Karpas-422 (cell line): ENCODE measurements around the gene RIT2. TPM values are rescaled to one million over a fixed set of nuclear protein-coding genes. Genes with fewer than 3 reads are reported as not detected.

Source experiments
- DNase-seq: peaks from one replicate; pipeline ENCODE4 v3.0.0-alpha.2; 2015
- H2AFZ ChIP-seq: fragments of 200-600 bp; sonication (generic); 2 replicates; pipeline ENCODE4 v1.6.1; 2014; ENCODE audit warnings: antibody characterized with exemption, low read length, mixed read lengths
- H3K27ac ChIP-seq: fragments of 200-600 bp; sonication (generic); 2 replicates; pipeline ENCODE4 v1.5.1; 2014; ENCODE audit warnings: mild to moderate bottlenecking, low read length, moderate library complexity
- H3K27me3 ChIP-seq: fragments of 200-600 bp; sonication (generic); 2 replicates; pipeline ENCODE4 v1.6.1; 2014; ENCODE audit warnings: low read length, mixed read lengths
- H3K36me3 ChIP-seq: fragments of 200-600 bp; sonication (generic); 2 replicates; pipeline ENCODE4 v1.6.1; 2014; ENCODE audit warnings: low read length, mixed read lengths; ENCODE audit not compliant: insufficient read depth
- H3K4me1 ChIP-seq: fragments of 200-600 bp; sonication (generic); 2 replicates; pipeline ENCODE4 v1.6.1; 2014; ENCODE audit warnings: mild to moderate bottlenecking, low read length, mixed read lengths
- H3K4me2 ChIP-seq: fragments of 200-600 bp; sonication (generic); 2 replicates; pipeline ENCODE4 v1.6.1; 2014; ENCODE audit warnings: low read length, low read depth, mild to moderate bottlenecking; ENCODE audit not compliant: poor library complexity, severe bottlenecking
- H3K4me3 ChIP-seq: fragments of 200-600 bp; sonication (generic); 2 replicates; pipeline ENCODE4 v1.5.1; 2014; ENCODE audit warnings: mild to moderate bottlenecking, antibody characterized with exemption, low read length, mixed read lengths
- H3K79me2 ChIP-seq: fragments of 200-600 bp; sonication (generic); 2 replicates; pipeline ENCODE4 v1.6.1; 2014; ENCODE audit warnings: mild to moderate bottlenecking, low read length, mixed read lengths
- H3K9ac ChIP-seq: fragments of 200-600 bp; sonication (generic); 2 replicates; pipeline ENCODE4 v1.6.0; 2014; ENCODE audit warnings: low read length
- H3K9me2 ChIP-seq: fragments of 200-600 bp; sonication (generic), shearing (Covaris generic); replicated peaks from 2 replicates; pipeline ENCODE4 v1.6.0; 2014; ENCODE audit warnings: mild to moderate bottlenecking, low read length, moderate library complexity; ENCODE audit not compliant: insufficient read depth
- H3K9me3 ChIP-seq: fragments of 300-700, 200-600 bp; sonication (generic); 2 replicates; pipeline ENCODE4 v1.6.1; 2014; ENCODE audit warnings: low read length, mixed read lengths
- H4K20me1 ChIP-seq: fragments of 200-600 bp; sonication (generic); 2 replicates; pipeline ENCODE4 v1.6.1; 2014; ENCODE audit warnings: mild to moderate bottlenecking, antibody characterized with exemption, low read length, low read depth; ENCODE audit not compliant: insufficient read depth
- total RNA-seq: library from RNA; depleted of rRNA; stranded (reverse); fragments of >200 nt; shearing (Covaris generic); gene quantifications from 2 replicates; pipeline ENCODE4 v1.2.3, GENCODE V29; 2014; ENCODE audit warnings: low replicate concordance

The RIT2 gene
- total RNA-seq, 1 experiment from 2014 or later: not detected

DNA sequence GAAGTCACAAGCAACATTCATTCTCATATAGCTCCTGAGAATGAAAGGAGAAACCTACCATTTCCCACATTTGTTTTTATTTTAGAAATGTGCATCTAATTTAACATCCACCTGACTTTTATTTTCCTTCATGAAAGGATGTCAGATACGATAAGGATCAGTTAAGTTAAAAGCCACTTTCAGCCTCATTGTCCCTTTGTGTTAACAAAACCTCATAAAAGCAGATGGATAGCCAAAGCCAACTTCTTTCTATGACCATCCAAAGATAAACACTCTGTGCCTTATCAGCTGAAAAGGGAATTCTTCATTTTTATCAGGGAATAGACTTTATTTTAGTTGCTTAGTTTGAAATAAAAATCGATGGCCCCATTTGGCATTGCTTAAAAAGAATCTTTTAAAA lies 25.7 kb upstream of the RIT2 start:
- peaks cover 3% of the 10 kb centered on the region; the same call in 1 of the 2 replicates for H3K9me3 ChIP-seq
- no peaks in the 10 kb centered on the region for H3K79me2 ChIP-seq
- H3K4me3 ChIP-seq: no peak overlapping the region

DNA sequence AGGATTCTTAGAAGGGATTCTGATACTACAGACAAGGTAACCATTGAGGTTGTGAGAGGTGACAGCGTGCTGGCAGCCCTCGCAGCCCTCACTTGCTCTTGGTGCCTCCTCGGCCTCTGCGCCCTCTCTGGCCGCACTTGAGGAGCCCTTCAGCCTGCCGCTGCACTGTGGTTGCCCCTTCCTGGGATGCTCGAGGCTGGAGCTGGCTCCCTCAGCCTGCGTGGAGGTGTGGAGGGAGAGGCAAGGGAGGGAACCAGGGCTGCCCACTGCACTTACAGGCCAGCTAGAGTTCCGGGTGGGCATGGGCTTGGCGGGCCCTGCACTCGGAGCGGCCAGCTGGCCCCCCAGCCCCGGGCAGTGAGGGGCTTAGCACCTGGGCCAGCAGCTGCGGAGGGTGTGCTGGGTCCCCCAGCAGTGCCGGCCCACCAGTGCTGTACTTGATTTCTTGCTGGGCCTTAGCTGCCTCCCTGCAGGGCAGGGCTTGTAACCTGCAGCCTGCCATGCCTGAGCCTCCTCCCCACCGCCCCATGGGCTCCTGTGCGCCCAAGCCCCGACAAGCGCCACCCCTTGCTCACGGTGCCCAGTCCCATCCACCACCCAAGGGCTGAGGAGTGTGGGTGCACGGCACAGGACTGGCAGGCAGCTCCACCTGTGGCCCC lies 23.9 kb upstream of the RIT2 start:
- Histone ChIP-seq H3K79me2 (no peaks in the 10 kb centered on the region), H3K4me3 (no peak overlapping the region), H3K9me2 (no peaks in the 10 kb centered on the region), H3K9me3 (0 out of 2 replicates have a peak, but pooled peaks cover 3% of the 10 kb centered on the region), H4K20me1 (no peaks in the 10 kb centered on the region), H3K4me2 (no peak overlapping the region), H3K4me1 (no peaks in the 10 kb centered on the region), H3K36me3 (no peaks in the 10 kb centered on the region), H3K9ac (no peak overlapping the region), H3K27me3 (no peaks in the 10 kb centered on the region), H2AFZ (no peak overlapping the region), H3K27ac (no peak overlapping the region)
- DNase-seq: no peak

More for the DNA sequence above, 25.7 kb upstream of the RIT2 start:
- H3K36me3 ChIP-seq: no peaks in the 10 kb centered on the region
- H4K20me1 ChIP-seq: no peaks in the 10 kb centered on the region
- no peak overlapping the region for H3K27ac ChIP-seq
- no peak overlapping the region for H2AFZ ChIP-seq
- H3K4me1 ChIP-seq: no peaks in the 10 kb centered on the region
- H3K9me2 ChIP-seq: no peaks in the 10 kb centered on the region
- DNase-seq: no peak
- H3K4me2 ChIP-seq: no peak overlapping the region
- H3K9ac ChIP-seq: no peak overlapping the region
- H3K27me3 ChIP-seq: no peaks in the 10 kb centered on the region

DNA sequence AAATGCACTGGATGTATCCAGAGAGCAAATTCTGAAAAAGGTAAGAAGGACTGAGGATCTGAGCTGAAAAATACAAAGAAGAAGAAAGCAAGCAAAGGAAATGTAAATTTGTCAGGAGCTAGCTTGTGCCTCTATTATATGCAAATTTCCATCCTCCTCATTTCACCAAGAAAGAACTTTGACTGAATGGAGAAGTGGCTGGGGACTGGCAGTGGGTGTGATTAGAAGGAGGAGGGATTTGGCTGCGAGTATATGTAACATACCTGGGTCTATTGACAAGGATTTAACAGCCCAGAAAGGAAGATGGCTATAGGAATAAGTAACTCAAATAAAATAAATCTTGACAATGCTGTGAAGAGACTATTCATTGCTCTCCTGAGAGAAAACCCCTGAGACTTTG lies 19.4 kb upstream of the RIT2 start:
- H3K36me3 ChIP-seq: no peaks in the 10 kb centered on the region
- H4K20me1 ChIP-seq: no peaks in the 10 kb centered on the region
- 0 out of 2 replicates have a peak, but pooled peaks cover 3% of the 10 kb centered on the region for H3K9me3 ChIP-seq
- no peaks in the 10 kb centered on the region for H3K9me2 ChIP-seq
- H3K79me2 ChIP-seq: no peaks in the 10 kb centered on the region
- H3K4me1 ChIP-seq: no peaks in the 10 kb centered on the region
- H2AFZ ChIP-seq: no peak overlapping the region
- H3K27me3 ChIP-seq: no peaks in the 10 kb centered on the region
- no peak overlapping the region for H3K4me2 ChIP-seq
- DNase-seq: no peak
- no peak overlapping the region for H3K9ac ChIP-seq
- no peak overlapping the region for H3K27ac ChIP-seq
- H3K4me3 ChIP-seq: no peak overlapping the region

DNA sequence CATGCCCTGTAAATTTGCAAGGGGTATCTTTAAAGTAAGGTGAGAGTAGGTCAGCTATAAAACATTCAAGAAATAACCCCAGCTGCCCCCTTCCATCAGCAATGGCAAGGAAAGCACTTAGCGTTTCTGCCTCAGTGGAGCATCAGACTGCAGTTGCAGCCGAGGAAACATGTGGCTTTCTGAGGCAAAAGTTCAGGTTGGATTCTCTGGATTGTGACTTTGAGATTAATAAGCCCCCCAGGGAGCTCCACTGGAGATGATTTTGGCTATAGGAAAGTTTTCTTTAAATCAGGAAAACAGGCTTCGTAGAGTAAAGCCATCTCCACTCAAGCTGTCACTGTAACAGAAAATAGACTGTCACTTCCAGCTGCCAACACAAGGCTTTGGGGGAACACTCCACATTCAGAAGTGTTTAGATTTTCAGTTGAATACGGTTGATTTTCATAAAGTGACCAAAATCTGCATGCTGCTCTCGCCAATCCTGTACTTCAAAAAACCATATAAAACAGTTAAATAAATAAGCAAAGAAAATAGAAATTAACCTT lies 15.3 kb upstream of the RIT2 start:
- Histone ChIP-seq H3K36me3 (no peaks in the 10 kb centered on the region), H3K27me3 (no peaks in the 10 kb centered on the region), H2AFZ (no peak overlapping the region), H3K27ac (no peak overlapping the region), H4K20me1 (no peaks in the 10 kb centered on the region), H3K4me1 (no peaks in the 10 kb centered on the region), H3K4me2 (no peak overlapping the region), H3K79me2 (no peaks in the 10 kb centered on the region), H3K4me3 (no peak overlapping the region), H3K9me3 (no peaks in the 10 kb centered on the region), H3K9me2 (no peaks in the 10 kb centered on the region), H3K9ac (no peak overlapping the region)
- DNase-seq: no peak

DNA sequence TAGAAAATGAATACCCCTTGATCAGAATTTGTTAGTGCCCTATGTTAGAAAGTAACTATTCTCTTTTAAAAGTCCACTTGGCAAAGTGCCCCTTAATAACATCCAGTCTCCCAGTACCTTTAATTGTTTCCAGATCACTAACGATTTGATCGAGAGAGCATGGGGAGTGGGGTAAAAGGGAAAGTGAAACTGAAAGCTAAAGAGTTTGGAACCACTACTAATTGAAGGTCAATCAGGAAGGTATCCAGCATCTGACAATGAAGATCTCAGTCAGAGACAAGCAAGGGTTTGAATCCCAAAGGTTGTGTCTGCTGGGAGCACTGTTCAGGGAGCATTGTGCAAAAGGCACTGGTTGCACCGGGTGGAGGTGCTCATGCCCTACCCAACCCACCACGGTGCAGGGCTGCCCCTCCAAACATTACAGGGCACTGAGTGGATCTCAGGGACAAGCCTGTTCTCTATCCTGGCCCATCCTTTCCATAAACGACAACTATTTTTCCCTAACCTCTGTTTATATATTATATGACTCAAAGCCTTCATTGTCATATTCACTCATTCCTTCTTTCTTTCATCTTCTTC lies 14.6 kb upstream of the RIT2 start:
- no peaks in the 10 kb centered on the region for H3K36me3 ChIP-seq
- H3K4me1 ChIP-seq: no peaks in the 10 kb centered on the region
- H3K27me3 ChIP-seq: no peaks in the 10 kb centered on the region
- H3K9me3 ChIP-seq: no peaks in the 10 kb centered on the region
- no peak overlapping the region for H3K9ac ChIP-seq
- H3K4me3 ChIP-seq: no peak overlapping the region
- no peak overlapping the region for H3K27ac ChIP-seq
- H3K9me2 ChIP-seq: no peaks in the 10 kb centered on the region
- no peak overlapping the region for H3K4me2 ChIP-seq
- H2AFZ ChIP-seq: no peak overlapping the region
- no peak for DNase-seq
- no peaks in the 10 kb centered on the region for H3K79me2 ChIP-seq
- no peaks in the 10 kb centered on the region for H4K20me1 ChIP-seq

DNA sequence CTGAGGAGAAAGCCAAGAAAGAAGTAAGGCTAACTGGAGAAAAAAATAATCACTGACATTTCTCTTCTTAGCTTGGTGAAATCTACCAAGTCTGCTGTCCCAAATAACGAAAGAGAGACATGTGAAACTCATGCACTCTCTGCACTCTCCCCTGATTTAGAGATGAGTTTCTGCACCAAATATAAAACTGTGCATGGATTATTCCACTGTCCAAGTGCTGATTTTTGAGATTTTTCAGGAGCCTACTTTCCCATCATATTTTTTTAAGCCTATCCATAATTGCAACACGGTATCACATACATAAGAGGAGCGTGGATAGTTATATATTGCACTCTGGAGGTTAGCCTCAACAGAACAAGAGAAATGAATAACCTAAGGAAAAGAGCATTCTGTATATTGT lies 10.0 kb upstream of the RIT2 start:
- H3K9me2 ChIP-seq: no peaks in the 10 kb centered on the region
- no peak overlapping the region for H2AFZ ChIP-seq
- no peak overlapping the region for H3K4me3 ChIP-seq
- H3K9me3 ChIP-seq: peaks cover 1% of the 10 kb centered on the region; the same call in 1 of the 2 replicates
- H3K79me2 ChIP-seq: no peaks in the 10 kb centered on the region
- H3K36me3 ChIP-seq: no peaks in the 10 kb centered on the region
- H3K9ac ChIP-seq: no peak overlapping the region
- H3K27me3 ChIP-seq: no peaks in the 10 kb centered on the region
- no peaks in the 10 kb centered on the region for H4K20me1 ChIP-seq
- H3K4me2 ChIP-seq: no peak overlapping the region
- no peak for DNase-seq
- H3K4me1 ChIP-seq: no peaks in the 10 kb centered on the region
- H3K27ac ChIP-seq: no peak overlapping the region

DNA sequence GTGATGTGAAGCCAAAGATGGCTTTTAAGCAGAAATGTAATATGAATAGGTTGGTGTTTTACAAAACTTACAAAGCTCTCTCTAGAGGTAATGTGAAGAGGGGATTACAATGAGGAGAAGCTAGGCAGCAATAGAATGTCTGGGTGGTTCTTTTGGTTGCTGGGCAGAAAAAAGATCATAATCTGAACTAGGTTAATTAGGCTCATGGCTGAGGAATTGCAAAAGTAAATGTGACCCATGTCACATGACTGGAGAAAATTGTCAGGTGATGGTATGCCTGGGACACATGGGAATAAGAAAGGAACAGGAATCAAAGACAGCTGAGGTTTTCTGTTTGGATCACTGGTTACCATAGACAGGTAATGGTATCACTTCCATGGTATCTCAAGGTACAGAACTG lies 7.5 kb upstream of the RIT2 start:
- Histone ChIP-seq H4K20me1 (no peaks in the 10 kb centered on the region), H3K4me3 (no peak overlapping the region), H3K9me2 (no peaks in the 10 kb centered on the region), H3K79me2 (no peaks in the 10 kb centered on the region), H3K27me3 (no peaks in the 10 kb centered on the region), H2AFZ (no peak overlapping the region), H3K27ac (no peak overlapping the region), H3K9me3 (peaks cover 13% of the 10 kb centered on the region), H3K4me2 (no peak overlapping the region), H3K4me1 (no peaks in the 10 kb centered on the region), H3K36me3 (no peaks in the 10 kb centered on the region), H3K9ac (no peak overlapping the region)
- DNase-seq: no peak

DNA sequence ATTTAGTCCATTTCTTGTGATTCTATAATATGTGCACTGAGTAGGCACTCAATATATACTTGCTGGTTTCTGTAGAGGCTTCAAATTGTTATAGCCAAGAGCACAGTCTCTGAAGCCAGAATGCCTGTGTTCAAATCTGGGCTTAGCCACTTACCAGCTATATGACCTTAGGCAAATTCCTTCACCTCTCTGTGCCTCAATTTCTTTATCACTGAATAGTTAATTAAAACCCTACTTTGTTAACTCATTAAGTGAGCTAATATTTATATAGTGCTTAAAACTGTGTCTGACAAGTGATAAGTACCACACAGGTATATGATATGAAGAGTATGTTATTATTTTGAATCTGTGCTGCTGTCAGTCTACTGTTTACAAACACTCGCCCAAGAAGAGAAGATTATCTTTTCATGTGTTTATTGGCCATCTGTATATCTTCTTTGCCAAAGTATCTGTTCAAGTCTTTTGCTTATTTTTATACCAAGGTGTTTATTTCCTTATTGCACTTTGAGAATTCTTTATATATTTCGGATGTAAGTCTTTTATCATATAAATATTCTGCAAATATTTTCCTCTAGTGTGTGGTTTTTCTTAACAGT lies 1.3 kb upstream of the RIT2 start:
- Histone ChIP-seq H3K27me3 (no peaks in the 10 kb centered on the region), H3K4me2 (no peak overlapping the region), H3K9ac (no peak overlapping the region), H2AFZ (no peak overlapping the region), H4K20me1 (no peaks in the 10 kb centered on the region), H3K27ac (no peak overlapping the region), H3K4me1 (no peaks in the 10 kb centered on the region), H3K9me2 (0 out of 2 replicates have a peak, but pooled peaks cover 2% of the 10 kb centered on the region), H3K4me3 (no peak overlapping the region), H3K9me3 (peaks cover 13% of the 10 kb centered on the region), H3K36me3 (no peaks in the 10 kb centered on the region), H3K79me2 (no peaks in the 10 kb centered on the region)
- DNase-seq: no peak
